ENCODE measurements around the gene SOX1. TPM values are rescaled to one million over a fixed set of nuclear protein-coding genes. Genes with fewer than 3 reads are reported as not detected.

Gene SOX1
- total RNA-seq, 1 donor from 2014 or later: not detected

GRCh38 chr13:112053167-112053743, 13.7 kb upstream of the SOX1 start:
- DNase-seq (ENCODE audit: low read depth) (no peak), FAIRE-seq (peak; percentile 40)
- TF ChIP-seq CTCF (IDR thresholded peaks at IDR 0.05; ENCODE audit: insufficient read depth, low read length, severe bottlenecking): no peak

GRCh38 chr13:112053744-112054615, 13.0 kb upstream of the SOX1 start:
- Histone ChIP-seq H3K27me3 (ENCODE audit: control insufficient read depth, insufficient read depth, low read length) (peaks cover 42% of the 10 kb centered on the region), H3K36me3 (ENCODE audit: control insufficient read depth, insufficient read depth, low read length) (no peaks in the 10 kb centered on the region), H3K4me3 (ENCODE audit: low read depth, low read length) (no peak overlapping the region)
- DNase-seq (ENCODE audit: low read depth) (no peak), FAIRE-seq (no peak)
- no peak for TF ChIP-seq CTCF (IDR thresholded peaks at IDR 0.05; ENCODE audit: insufficient read depth, low read length, severe bottlenecking)

More at GRCh38 chr13:112053167-112053743, 13.7 kb upstream of the SOX1 start:
- Histone ChIP-seq H3K27me3 (ENCODE audit: control insufficient read depth, insufficient read depth, low read length) (peaks cover 36% of the 10 kb centered on the region), H3K4me3 (ENCODE audit: low read depth, low read length) (no peak overlapping the region), H3K36me3 (ENCODE audit: control insufficient read depth, insufficient read depth, low read length) (no peaks in the 10 kb centered on the region)

GRCh38 chr13:112054616-112055015, 12.3 kb upstream of the SOX1 start:
- no peak overlapping the region for H3K4me3 ChIP-seq (ENCODE audit: low read depth, low read length)
- DNase-seq (ENCODE audit: low read depth) (no peak), FAIRE-seq (no peak)
- peaks cover 48% of the 10 kb centered on the region for H3K27me3 ChIP-seq (ENCODE audit: control insufficient read depth, insufficient read depth, low read length)
- no peaks in the 10 kb centered on the region for H3K36me3 ChIP-seq (ENCODE audit: control insufficient read depth, insufficient read depth, low read length)
- TF ChIP-seq CTCF (IDR thresholded peaks at IDR 0.05; ENCODE audit: insufficient read depth, low read length, severe bottlenecking): no peak

- peaks cover 53% of the 10 kb centered on the region for H3K27me3 ChIP-seq (ENCODE audit: control insufficient read depth, insufficient read depth, low read length)
- FAIRE-seq (no peak), DNase-seq (ENCODE audit: low read depth) (no peak)
- no peaks in the 10 kb centered on the region for H3K36me3 ChIP-seq (ENCODE audit: control insufficient read depth, insufficient read depth, low read length)
- TF ChIP-seq CTCF (IDR thresholded peaks at IDR 0.05; ENCODE audit: insufficient read depth, low read length, severe bottlenecking): no peak
- no peak overlapping the region for H3K4me3 ChIP-seq (ENCODE audit: low read depth, low read length)
Observed at GRCh38 chr13:112055036-112055914, 11.7 kb upstream of the SOX1 start.

GRCh38 chr13:112055915-112056269, 11.1 kb upstream of the SOX1 start:
- Histone ChIP-seq H3K27me3 (ENCODE audit: control insufficient read depth, insufficient read depth, low read length) (peaks cover 58% of the 10 kb centered on the region), H3K4me3 (ENCODE audit: low read depth, low read length) (no peak overlapping the region)

More at GRCh38 chr13:112055915-112056269, 11.1 kb upstream of the SOX1 start:
- no peak for FAIRE-seq
- no peaks in the 10 kb centered on the region for H3K36me3 ChIP-seq (ENCODE audit: control insufficient read depth, insufficient read depth, low read length)
- TF ChIP-seq CTCF (IDR thresholded peaks at IDR 0.05; ENCODE audit: insufficient read depth, low read length, severe bottlenecking): no peak
- DNase-seq (ENCODE audit: low read depth): no peak
